Activated CD4-positive, alpha-beta T cell treated with anti-CD3 and anti-CD28 coated beads for 1 hour (primary cell): Measurements from ENCODE around the gene RAB20.
"Not testable (repeated sequence)": the region's sequence is repeated elsewhere in the genome, so short reads cannot be mapped to it uniquely, and the experiment has no call there.

Experiments
- DNase-seq: peaks from one replicate; pipeline ENCODE4 v3.0.0-alpha.2; 2020

Gene RAB20

GRCh38 chr13:110561344-110562035 is at the start of gene RAB20:
Gene RAB20, minus strand, starts transcription at chr13:110561722. Its CDS starts 203 bp downstream, at chr13:110561519.
- peak; percentile 43 for DNase-seq

GRCh38 chr13:110610955-110611595 is 49.6 kb upstream of the RAB20 start:
- no peak for DNase-seq

GRCh38 chr13:110607675-110608224 is 46.2 kb upstream of the RAB20 start:
- no peak for DNase-seq

GRCh38 chr13:110606281-110606680 is 44.8 kb upstream of the RAB20 start:
- DNase-seq, result not testable (repeated sequence)

GRCh38 chr13:110605132-110605531 is 43.6 kb upstream of the RAB20 start:
- DNase-seq, result no peak

- DNase-seq, result no peak
These were observed 39.5 kb upstream of the RAB20 start for GRCh38 chr13:110600980-110601379.

GRCh38 chr13:110600261-110600819 is 38.8 kb upstream of the RAB20 start:
- no peak for DNase-seq

- DNase-seq, result no peak
These were observed 35.6 kb upstream of the RAB20 start for GRCh38 chr13:110597041-110597689.

DNA sequence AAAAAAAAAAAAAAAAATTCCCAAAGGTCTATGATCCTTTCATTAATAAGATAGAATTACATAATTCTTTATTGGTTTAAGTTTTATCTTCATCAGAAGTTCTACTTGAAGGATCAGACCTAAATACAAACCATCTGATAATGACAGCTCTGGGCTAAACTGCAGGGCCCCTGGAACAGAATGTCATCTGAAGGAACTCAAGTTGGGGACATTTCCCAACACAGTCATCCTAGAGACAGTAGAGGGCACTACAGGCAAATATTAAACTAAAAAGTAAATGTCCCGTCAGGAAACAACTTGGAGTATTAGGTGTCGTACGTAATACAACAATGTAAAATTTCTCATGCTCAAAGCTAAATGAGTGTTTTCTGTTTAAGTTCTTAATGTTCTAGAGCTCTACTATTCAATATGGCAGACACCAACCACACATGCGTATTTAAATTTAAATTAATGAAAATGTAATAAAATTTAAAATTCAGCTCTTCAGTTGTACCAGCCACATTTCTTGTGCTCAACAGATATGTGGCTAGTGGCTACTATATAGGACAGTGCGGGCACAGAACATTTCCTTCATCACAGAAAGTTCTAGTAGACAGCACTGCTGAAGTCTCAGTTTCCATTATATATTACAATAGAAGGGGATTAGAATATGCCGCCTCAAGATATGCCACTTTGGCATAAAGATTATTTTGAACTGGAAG is 32.1 kb upstream of the RAB20 start:
- no peak for DNase-seq

- DNase-seq, result no peak
These were observed 31.1 kb upstream of the RAB20 start for GRCh38 chr13:110592665-110593064.

- DNase-seq, result no peak
These were observed 29.1 kb upstream of the RAB20 start for GRCh38 chr13:110590577-110590976.

- DNase-seq, result no peak
These were observed 28.4 kb upstream of the RAB20 start for GRCh38 chr13:110589793-110590390.

DNA sequence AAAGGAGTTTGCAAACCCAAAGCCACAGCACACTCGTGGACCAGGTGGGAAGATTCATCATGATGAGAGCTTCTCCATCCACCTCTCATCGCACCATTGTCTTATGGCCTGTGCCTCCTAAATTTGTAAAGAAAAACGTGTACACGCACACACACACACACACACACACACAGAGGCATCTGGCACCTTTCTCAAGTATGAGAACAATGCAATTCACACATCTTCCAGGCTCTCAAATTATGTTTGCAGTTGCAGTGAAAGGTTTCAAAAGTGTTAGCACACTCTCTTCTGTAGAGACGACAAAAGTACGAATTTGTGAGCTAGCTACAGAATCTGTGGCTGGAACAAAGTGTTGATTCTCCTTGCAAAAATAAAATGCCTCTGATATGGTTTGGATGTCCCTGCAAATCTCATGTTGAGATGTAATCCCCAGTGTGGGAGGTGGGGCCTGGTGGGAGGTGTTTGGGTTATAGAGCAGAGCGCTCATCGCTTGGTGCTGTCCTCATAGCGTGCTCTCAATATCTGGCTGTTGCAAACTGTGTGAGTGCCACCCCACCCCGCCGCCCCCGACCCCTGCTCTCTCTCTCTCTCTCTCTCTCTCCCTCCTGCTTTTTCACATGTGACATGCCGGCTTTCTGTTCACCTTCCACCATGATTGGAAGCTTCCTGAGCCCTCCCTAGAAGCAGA is 21.8 kb upstream of the RAB20 start:
- no peak for DNase-seq

GRCh38 chr13:110582421-110582954 is 21.0 kb upstream of the RAB20 start:
- no peak for DNase-seq

- no peak for DNase-seq
These were observed 20.1 kb upstream of the RAB20 start for GRCh38 chr13:110581506-110582185.

DNA sequence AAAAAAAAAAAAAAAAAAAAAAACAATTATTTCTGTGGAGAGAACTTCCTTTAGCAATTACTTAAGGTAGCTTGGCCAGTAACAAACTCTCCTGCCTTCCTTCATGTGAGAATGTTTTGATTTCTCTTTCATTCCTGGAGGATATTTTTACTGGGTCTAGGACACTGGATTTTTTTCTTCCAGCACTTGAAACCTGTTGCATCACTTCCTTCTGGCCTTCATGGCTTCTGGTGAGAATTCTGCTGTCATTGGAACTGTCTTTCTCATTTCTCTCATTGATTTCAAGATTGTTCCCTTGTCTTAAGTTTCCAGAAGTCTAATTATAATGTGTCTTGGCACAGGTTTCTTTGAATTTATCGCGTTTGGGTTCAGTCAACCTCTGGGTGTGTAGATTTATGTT is 19.3 kb upstream of the RAB20 start:
- no peak for DNase-seq

GRCh38 chr13:110578363-110578762 is 16.8 kb upstream of the RAB20 start:
- DNase-seq, result no peak

- no peak for DNase-seq
These were observed 15.4 kb upstream of the RAB20 start for GRCh38 chr13:110576736-110577476.

- no peak for DNase-seq
These were observed 14.5 kb upstream of the RAB20 start for GRCh38 chr13:110576070-110576394.

DNA sequence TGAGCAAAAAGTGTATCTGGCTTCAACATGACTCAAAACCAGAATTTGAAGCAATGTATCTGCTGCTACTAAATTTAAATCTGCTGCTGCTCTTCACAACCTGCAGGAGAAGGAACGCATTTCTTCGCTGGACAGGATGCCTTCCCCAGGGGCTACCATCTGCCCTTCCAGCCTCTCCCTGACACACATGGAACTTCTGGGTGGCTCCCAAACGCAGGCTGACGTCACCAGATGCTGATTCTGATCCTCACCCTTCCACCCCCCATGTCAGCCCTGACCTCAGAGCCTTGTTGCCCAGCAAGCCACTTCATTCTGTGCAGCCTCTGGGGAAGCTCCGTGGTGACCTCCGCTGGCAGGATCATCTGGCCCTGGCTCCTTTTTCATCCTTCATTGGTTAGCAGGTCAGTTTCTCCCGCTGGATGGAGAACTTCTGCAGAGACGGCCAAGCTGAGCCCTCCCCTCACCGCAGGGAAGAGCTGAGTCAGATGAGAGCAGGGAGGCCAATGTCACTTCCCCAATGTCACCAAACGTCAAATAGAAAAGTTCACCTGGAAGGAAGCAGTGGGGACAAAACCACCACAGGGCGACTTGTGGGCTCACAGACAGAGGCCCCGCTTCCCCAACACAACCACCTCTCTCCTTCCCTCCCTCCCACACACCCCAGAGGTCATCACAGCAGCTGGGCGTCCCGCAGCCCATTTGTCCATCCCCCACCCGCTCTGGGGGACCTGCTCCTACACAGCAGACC is 14.0 kb upstream of the RAB20 start:
- no peak for DNase-seq
